A172 (cell line): ENCODE measurements around the gene UBAC2. TPM values are rescaled to one million over a fixed set of nuclear protein-coding genes. Genes with fewer than 3 reads are reported as not detected.
"Not testable (repeated sequence)": the region's sequence is repeated elsewhere in the genome, so short reads cannot be mapped to it uniquely, and the experiment has no call there.

ENCODE experiments used
- DNase-seq: peaks from one replicate; pipeline ENCODE4 v3.0.0-alpha.2; 2015; ENCODE audit warnings: low spot score
- total RNA-seq: library from RNA; depleted of rRNA; stranded (reverse); fragments of >200 nt; shearing (Covaris generic); gene quantifications from 2 replicates; pipeline ENCODE4 v1.2.3, GENCODE V29; 2014

The UBAC2 gene
- total RNA-seq, 1 experiment from 2014 or later = 42.2 TPM

GRCh38 chr13:99392470-99393135 lies 191.9 kb downstream of the UBAC2 start:
- DNase-seq = no peak

- not testable (repeated sequence) for DNase-seq
Observed at GRCh38 chr13:99393391-99393790, 192.7 kb downstream of the UBAC2 start.

DNA sequence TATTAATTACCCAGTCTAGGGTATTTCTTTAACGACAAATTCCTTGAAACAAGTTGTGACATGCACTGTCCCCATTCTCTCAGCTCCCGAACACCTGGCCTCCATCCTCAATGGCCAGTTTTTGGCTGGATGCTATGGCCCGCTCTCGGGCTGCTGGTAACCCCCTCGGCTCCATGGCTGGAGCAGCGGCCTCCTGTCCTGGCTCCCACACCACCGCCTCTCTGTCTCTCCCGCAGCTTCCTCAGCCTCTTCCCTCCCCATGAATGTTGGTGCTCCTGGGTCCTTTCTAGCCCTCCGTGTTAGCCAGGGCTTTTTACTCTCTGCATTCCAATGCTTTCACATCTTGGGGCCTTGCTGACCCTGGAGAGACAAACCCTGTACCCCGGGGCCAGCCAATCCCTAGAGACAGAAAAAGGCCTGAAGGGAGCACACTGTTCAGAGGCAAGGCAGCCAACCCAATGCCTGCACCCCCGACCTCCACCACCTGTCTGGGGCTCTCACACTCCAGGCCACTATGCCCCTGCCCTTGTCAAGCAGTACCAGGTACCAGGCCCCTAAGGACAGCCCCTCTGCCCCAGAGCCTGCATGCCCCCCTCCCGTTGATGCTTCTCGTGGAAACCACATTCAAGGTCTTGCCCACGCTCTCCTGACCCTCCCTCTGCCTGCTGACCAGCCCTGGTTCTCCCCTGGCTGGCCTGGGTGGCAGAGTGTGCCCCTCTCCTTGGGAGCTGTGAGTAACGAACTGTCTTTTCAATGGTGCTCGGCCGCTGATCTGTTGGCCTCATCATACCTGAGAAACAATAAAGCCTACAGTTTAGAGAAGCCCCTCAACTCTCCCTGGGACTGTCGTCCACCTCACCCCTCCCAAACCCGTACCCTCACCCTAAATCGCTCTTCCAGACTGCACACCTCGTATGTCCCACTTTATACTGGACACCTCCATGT lies 193.4 kb downstream of the UBAC2 start:
- DNase-seq = no peak

- no peak for DNase-seq
Observed at GRCh38 chr13:99395436-99395835, 194.8 kb downstream of the UBAC2 start.

- no peak for DNase-seq
Observed at GRCh38 chr13:99396446-99396845, 195.8 kb downstream of the UBAC2 start.

DNA sequence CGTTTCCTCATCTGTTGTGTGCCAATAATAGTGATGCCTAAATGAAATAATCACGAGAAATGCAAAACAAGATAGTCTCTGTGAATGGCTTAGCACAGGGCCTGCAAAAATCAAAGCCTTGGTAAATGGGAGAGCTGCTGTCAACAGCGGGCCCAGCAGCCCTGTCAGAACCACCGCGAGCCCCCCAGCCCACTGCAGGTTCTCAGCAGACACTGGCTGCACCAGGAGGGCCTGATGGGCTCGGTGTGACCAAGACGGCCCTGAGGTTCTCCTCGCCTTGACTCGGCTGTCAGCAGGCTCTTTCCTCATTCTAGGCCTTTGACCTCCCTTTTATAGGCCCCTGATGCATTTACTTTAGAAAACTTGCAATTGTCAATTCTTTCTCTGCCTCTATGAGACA lies 197.4 kb downstream of the UBAC2 start:
- no peak for DNase-seq

DNA sequence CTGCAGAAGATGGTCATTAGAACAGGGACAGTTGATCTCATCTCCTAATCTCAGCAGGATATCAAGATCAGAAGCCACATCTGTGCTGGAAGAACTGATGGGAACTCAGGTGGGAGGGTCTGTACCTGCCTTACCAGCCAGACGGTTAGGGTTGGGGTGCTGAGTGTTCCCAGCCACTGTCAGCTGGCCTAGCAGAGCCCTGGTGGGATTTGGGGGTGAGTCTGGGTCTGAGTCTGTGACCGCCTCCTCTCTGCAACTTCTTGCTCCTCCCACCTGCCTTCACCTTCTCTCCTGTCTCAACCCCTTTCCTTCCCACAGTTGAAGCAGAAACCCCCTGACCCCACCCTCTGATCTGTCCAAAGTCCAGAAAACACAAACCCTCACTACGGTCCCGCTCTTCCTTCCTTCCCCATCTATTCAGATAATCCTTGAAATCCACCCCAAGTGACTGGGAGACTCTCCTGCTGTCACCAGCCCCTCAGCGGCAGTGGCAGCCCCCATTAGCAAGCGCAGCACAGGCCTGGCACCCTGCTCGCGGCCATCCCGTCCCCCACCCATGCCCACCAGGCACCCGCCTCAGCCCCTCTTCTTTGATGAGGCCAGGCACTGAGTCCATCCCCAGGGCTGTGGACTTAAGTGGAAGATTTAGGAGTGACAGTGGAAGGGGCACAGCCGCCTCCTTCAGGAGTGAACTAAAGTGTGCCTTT lies 198.4 kb downstream of the UBAC2 start:
- DNase-seq = no peak

DNA sequence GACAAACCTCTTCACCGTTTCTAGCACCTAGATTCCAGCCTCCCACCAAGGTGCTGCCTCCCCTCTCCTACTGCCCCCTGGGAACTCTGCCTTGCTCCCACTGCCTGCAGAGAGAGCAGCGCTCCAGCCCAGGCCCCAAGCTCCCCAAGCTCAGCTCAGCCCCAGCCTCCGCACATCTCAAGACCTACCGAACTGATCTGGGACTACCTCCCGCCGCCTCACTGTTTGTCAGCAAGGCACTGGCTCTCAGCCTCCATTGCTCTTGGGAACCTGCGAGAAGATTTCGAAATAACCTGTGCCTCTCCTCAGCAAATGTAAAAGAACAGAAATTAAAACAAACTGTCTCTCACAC lies 198.9 kb downstream of the UBAC2 start:
- DNase-seq = no peak

- no peak for DNase-seq
Observed at GRCh38 chr13:99403458-99403971, 202.9 kb downstream of the UBAC2 start.

GRCh38 chr13:99404005-99404755 lies 203.5 kb downstream of the UBAC2 start:
- DNase-seq = no peak

- no peak for DNase-seq
Observed at GRCh38 chr13:99405966-99406365, 205.3 kb downstream of the UBAC2 start.

DNA sequence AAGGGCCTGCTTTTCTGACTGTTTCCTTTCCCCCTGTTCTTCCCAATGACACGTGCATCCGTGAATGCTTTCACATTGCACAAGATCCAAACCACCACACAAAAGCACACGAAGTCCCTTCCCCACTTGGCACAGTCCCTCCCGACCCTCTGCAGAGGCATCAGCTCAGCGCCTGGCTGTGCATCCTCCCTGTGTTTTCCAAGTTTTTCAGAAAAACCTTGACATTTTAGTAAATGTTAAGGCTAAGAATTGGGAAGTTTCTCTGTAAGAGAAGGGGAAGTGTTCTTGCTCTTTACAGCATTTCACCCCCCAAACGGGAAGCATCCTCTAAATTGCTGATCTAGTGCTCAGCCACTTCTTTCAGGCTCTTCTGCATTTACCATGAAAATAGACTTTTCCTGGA lies 206.1 kb downstream of the UBAC2 start:
- DNase-seq = no peak

DNA sequence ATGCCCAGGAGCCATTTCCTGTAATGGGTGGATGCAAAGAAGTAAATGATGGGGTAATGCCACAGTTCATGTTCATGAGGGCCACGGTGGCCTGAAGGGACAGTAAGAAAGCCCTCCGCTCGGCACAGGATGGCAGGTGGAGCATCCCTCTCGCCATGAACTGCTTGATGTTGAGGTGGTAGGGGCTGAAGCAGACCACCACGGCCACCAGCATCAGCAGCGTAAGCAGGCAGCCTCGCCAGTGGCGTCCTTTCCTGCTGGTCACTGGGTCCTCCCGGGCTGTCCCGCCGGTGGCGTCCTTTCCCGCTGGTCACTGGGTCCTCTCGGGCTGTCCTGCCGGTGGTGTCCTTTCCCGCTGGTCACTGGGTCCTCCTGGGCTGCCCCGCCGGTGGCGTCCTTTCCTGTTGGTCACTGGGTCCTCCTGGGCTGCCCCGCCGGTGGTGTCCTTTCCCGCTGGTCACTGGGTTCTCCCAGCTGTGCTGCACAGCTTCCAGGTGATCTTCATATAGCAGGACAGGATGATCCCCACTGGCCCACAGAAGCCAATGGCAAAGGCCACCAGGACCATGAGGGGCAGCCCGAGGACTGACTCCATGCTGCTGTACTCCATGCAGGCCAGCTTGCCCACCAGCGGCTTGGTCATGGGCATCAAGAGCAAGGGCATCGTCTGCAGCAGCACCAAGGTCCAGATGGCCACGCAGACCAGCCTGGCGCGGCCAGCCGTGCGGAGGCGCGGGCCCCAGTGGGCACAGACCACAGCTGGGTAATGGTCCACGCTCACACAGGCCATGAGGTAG lies 207.4 kb downstream of the UBAC2 start:
- no peak for DNase-seq

GRCh38 chr13:99408703-99409000 lies 208.0 kb downstream of the UBAC2 start:
- no peak for DNase-seq

DNA sequence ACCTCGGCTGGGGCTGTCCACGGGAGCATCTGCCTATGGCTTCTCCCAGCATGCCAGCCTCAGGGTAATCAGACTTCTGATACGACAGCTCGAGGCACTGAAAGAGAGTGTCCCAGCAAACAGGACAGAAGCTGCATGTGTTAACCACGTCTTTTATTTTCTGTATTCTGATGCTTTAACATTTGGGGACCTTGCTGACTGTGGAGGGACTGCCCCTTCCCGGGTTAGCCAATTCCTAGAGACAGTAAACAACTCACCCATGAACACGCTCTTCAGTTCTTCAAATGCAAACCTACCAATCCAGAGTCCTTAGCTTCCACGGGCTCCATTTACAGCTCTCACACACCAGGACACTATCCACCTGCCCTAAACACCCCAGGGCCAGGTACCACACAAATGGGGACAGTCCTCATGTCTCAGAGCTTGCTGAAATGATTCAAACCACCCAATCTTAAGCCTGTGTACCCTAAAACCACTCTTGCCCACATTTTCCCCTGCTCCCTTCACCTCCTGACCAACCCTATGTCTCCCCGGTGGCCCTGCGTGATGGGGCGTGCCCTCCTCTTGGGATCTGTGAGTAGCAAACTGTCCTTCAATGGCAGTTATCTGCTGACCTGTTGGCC lies 208.9 kb downstream of the UBAC2 start:
- DNase-seq = not testable (repeated sequence)

DNA sequence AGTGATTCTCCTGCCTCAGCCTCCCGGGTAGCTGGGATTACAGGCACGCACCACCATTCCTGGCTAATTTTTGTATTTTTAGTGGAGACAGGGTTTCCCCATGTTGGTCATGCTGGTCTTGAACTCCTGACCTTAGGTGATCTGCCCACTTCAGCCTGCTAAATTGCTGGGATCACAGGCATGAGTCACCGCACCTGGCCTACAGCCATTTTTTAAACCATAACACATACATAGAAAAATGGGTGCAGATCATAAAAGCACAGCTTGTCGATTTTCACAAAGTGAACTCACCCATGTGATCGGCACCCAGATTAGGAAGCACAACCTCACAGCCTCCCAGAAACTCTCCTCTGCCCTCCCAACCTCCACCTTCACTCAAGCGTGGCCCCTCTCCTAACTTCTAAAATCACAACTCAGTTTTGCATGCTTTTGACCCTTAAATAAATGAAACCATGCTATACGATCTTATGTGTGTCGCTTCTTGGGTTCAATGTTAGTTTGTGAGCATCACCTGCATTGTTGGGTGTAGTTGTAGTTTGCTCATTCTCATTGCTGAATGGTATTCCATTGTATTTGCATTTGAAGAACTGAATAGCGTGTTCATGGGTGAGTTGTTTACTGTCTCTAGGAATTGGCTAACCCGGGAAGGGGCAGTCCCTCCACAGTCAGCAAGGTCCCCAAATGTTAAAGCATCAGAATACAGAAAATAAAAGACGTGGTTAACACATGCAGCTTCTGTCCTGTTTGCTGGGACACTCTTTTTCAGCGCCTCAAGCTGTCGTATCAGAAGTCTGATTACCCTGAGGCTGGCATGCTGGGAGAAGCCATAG lies 210.2 kb downstream of the UBAC2 start:
- not testable (repeated sequence) for DNase-seq

DNA sequence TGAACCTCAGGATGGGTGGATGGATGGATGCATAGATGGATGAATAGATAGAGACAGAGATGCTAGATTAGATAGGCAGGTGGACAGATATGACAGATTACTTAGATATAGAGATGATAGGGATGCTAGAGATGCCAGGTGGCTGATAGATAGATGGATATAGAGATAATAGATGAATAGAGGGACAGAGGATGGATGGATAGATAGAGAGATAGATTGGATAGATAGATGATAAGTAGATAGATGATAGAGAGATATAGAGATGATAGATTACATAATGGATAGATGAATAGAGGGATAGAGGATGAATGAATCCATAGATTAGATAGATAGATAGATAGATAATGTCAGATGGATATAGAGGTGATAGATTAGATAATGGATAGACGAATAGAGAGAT lies 212.2 kb downstream of the UBAC2 start:
- DNase-seq = no peak

DNA sequence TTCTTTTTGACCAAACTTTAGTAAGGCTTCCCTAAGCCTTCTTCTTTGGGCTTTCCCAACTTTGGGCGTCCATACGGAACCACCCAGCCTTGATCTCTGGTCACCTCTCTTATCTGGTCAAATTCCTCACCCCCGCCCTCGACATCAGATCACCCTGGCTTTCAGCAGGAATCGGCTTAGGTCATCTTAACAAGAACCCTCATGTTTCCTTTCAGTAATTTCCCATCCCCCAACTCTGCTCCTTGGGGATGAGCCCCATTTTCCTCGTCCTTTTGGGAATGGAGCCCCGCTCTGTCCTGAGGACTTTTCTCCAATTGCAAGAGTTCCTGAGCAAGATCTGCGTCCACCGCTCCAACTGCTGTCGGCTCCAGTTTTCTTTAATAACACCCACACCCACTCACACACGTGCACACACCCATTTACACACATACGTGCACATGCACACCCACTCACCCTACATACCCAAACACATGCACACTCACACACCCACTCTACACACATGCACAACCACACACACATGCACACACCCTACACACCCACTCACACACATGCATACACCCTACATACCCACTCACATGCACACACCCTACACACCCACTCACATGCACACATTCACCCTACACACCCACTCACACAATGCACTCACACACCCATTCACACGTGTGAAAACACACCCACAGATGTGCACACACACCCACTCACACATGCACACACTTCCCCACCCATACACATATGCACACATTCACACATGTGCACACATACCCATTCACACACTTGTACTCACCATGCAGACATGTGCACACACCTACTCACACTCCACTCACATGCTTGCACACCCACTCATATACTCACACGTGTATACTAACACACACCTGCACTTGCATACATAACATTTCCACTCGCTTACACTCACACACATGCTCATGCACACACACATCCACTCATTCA lies 213.7 kb downstream of the UBAC2 start:
- DNase-seq = no peak
